ENCODE measurements around the gene ATP2B2. TPM values are rescaled to one million over a fixed set of nuclear protein-coding genes. Genes with fewer than 3 reads are reported as not detected.

The ATP2B2 gene
- total RNA-seq, 1 experiment from 2014 or later: not detected

DNA sequence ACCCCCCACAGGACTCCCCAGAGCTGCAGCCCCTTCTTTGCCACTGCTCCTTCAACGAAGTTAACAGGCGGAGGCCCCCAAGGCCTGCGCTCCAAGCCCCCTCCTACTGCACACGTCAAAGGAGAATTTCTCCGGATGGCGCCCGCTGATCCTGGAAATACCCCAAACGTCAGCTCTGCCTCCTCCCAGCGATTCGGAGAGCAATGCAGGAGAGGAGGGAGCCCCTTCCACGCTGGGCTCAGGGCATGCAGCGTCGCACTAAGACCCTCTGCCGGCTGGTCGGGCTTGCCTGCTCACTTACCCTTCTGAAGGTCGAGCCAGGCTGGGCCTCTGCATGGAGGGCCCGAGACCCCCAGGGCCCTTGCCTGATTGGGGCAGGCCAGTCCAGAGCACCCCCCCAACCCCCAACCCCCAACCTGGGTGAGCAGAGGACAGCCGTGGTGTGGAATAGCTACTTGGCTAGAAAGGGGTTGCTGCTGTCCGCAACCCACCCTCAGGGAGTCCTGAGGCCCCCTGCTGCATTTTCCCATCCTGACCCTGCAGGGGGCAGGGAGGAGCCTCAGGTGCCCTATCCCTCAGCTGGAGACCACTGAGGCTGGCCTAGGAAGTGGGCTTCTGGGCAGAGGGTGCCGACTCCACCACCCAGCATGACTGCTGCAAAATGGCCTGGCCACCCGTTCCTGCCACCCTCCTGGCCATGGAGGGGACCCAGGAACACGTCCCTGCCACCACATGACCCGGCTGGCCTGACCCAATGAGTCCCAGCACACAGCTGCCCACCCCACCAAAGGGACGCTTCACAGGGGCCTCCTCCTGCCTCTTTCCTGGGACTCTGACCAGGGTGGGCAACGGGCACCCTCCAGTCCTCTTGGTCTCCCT, 976 bp downstream of the ATP2B2 start:
- ChIA-PET POLR2A (no interaction called here), CTCF (no interaction called here), RAD21 (ENCODE audit: low non-redundant PET in 1 of 2, low total read pairs in 2 of 2, uncharacterized antibody in 2 of 2, unreplicated experiment in 2 of 2) (no interaction called here)
- no peaks in the 10 kb centered on the region for H3K36me3 ChIP-seq (ENCODE audit: control insufficient read depth in 1 of 2, insufficient read depth in 2 of 2, low read length in 2 of 2)
- no peak for ATAC-seq
- no peaks in the 10 kb centered on the region for H4K20me1 ChIP-seq (ENCODE audit: insufficient read depth)
- H3K9ac ChIP-seq (ENCODE audit: low read length): no peak overlapping the region
- H3K27ac ChIP-seq (ENCODE audit: low read depth, low read length): no peak overlapping the region
- no peaks in the 10 kb centered on the region for H3K4me1 ChIP-seq (ENCODE audit: control insufficient read depth in 1 of 2, insufficient read depth in 2 of 2, low read length in 2 of 2)
- no peaks in the 10 kb centered on the region for H3K79me2 ChIP-seq (ENCODE audit: insufficient read depth, low read length)
- intact Hi-C loops (cut with micrococcal nuclease): no loop called here
- H3K4me3 ChIP-seq (replicated peaks in 1 of 2; ENCODE audit: low read depth in 1 of 2, low read length in 2 of 2): no peak overlapping the region
- DNase-seq (ENCODE audit: low read depth, low spot score): no peak
- no TSS peak for BruUV-seq (replicated peaks)
- TF ChIP-seq POLR2AphosphoS5 (IDR thresholded peaks at IDR 0.05; ENCODE audit: low read depth, low read length): no peak
- TF ChIP-seq SP1 (IDR thresholded peaks at IDR 0.05; ENCODE audit: low read depth): no peak
- no peak for TF ChIP-seq CEBPB (IDR thresholded peaks at IDR 0.05; ENCODE audit: low read depth)
- no peak for TF ChIP-seq EGR1 (IDR thresholded peaks at IDR 0.05; ENCODE audit: low read depth)
- no peak for TF ChIP-seq SIN3A (IDR thresholded peaks at IDR 0.05; ENCODE audit: low read depth)
- TF ChIP-seq, protein P1, sequence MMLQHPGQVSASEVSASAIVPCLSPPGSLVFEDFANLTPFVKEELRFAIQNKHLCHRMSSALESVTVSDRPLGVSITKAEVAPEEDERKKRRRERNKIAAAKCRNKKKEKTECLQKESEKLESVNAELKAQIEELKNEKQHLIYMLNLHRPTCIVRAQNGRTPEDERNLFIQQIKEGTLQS (IDR thresholded peaks at IDR 0.05): no peak
- no peak for TF ChIP-seq ZNF274 (IDR thresholded peaks at IDR 0.05; ENCODE audit: low read depth, low read length)
- TF ChIP-seq ZFX (IDR thresholded peaks at IDR 0.05): no peak
- TF ChIP-seq TCF7L2 (IDR thresholded peaks at IDR 0.05; ENCODE audit: borderline replicate concordance, extremely low read depth, insufficient read depth, insufficient read length): no peak
- no peak for TF ChIP-seq EZH2phosphoT487 (IDR thresholded peaks at IDR 0.05; ENCODE audit: borderline replicate concordance)
- H2AFZ ChIP-seq (ENCODE audit: low read depth, low read length, poor library complexity, severe bottlenecking): no peak overlapping the region
- no peak overlapping the region for H3K4me2 ChIP-seq (ENCODE audit: low read length)
- H3K9me2 ChIP-seq (ENCODE audit: insufficient read depth): no peaks in the 10 kb centered on the region
- no peaks in the 10 kb centered on the region for H3K9me3 ChIP-seq (ENCODE audit: control insufficient read depth in 1 of 2, insufficient read depth in 1 of 2, low read depth in 1 of 2, low read length in 2 of 2)
- peaks cover 11% of the 10 kb centered on the region; the same call in 1 of the 2 replicates for H3K27me3 ChIP-seq (ENCODE audit: insufficient read depth, low read length)

Data from HCT116 (cell line).